Measurements from ENCODE around the gene AXIN2.
"Not testable (repeated sequence)": the region's sequence is repeated elsewhere in the genome, so short reads cannot be mapped to it uniquely, and the experiment has no call there.

The AXIN2 gene

GRCh38 chr17:65537845-65538674, 23.4 kb downstream of the AXIN2 start:
- no peak for DNase-seq (ENCODE audit: low spot score)

- no peak for DNase-seq (ENCODE audit: low spot score)
Measured at GRCh38 chr17:65537343-65537844, 24.1 kb downstream of the AXIN2 start.

- no peak for DNase-seq (ENCODE audit: low spot score)
Measured at GRCh38 chr17:65536573-65537342, 24.7 kb downstream of the AXIN2 start.

- DNase-seq (ENCODE audit: low spot score), result no peak
Measured at GRCh38 chr17:65535777-65536572, 25.5 kb downstream of the AXIN2 start.

GRCh38 chr17:65533852-65534457, 27.5 kb downstream of the AXIN2 start:
- no peak for DNase-seq (ENCODE audit: low spot score)

GRCh38 chr17:65533056-65533745, 28.2 kb downstream of the AXIN2 start:
- no peak for DNase-seq (ENCODE audit: low spot score)

GRCh38 chr17:65532101-65532890, 29.2 kb downstream of the AXIN2 start:
- DNase-seq (ENCODE audit: low spot score), result no peak

GRCh38 chr17:65531256-65532100, 30.0 kb downstream of the AXIN2 start:
- peak; percentile 63 for DNase-seq (ENCODE audit: low spot score)

- DNase-seq (ENCODE audit: low spot score), result peak; percentile 51
Measured at GRCh38 chr17:65530523-65531255, 30.8 kb downstream of the AXIN2 start.

- DNase-seq (ENCODE audit: low spot score), result peak; percentile 58
Measured at GRCh38 chr17:65529761-65530522, 31.5 kb downstream of the AXIN2 start.

GRCh38 chr17:65529040-65529633, 32.3 kb downstream of the AXIN2 start:
- peak; percentile 14 for DNase-seq (ENCODE audit: low spot score)

- peak; percentile 41 for DNase-seq (ENCODE audit: low spot score)
Measured at GRCh38 chr17:65527857-65528591, 33.4 kb downstream of the AXIN2 start.

- peak; percentile 22 for DNase-seq (ENCODE audit: low spot score)
Measured at GRCh38 chr17:65527381-65527780, 34.1 kb downstream of the AXIN2 start.

GRCh38 chr17:65526854-65527253, 34.6 kb downstream of the AXIN2 start:
- not testable (repeated sequence) for DNase-seq (ENCODE audit: low spot score)

- no peak for DNase-seq (ENCODE audit: low spot score)
Measured at GRCh38 chr17:65523853-65524664, 37.4 kb downstream of the AXIN2 start.

GRCh38 chr17:65523411-65523810, 38.0 kb downstream of the AXIN2 start:
- no peak for DNase-seq (ENCODE audit: low spot score)
